ENCODE results near the gene RGS6. TPM values are rescaled to one million over a fixed set of nuclear protein-coding genes. Genes with fewer than 3 reads are reported as not detected.

RGS6 gene
- total RNA-seq, 1 donor: not detected

- Histone ChIP-seq H3K4me2 (ENCODE audit: insufficient read depth, low read length) (no peak overlapping the region), H3K79me2 (ENCODE audit: insufficient read depth, low read length) (no peaks in the 10 kb centered on the region), H3K4me3 (ENCODE audit: insufficient read depth, low read length) (no peak overlapping the region), H3K36me3 (ENCODE audit: insufficient read depth, low read length) (no peaks in the 10 kb centered on the region), H3K27me3 (ENCODE audit: insufficient read depth, low read length) (no peaks in the 10 kb centered on the region), H3K9me3 (ENCODE audit: low read depth, low read length) (no peaks in the 10 kb centered on the region), H3K4me1 (ENCODE audit: insufficient read depth, low read length) (no peaks in the 10 kb centered on the region), H4K20me1 (ENCODE audit: insufficient read depth, low read length) (no peaks in the 10 kb centered on the region), H3K27ac (ENCODE audit: low read depth, low read length) (no peak overlapping the region), H2AFZ (ENCODE audit: low read length) (no peak overlapping the region)
- TF ChIP-seq CTCF (IDR thresholded peaks at IDR 0.05; ENCODE audit: extremely low read depth, low read depth, low read length): no peak
- DNase-seq (ENCODE audit: insufficient read length, low spot score, missing footprints): no peak
Measured at GRCh38 chr14:72063761-72064282, 131.6 kb downstream of the RGS6 start.

- no peak for DNase-seq (ENCODE audit: insufficient read length, low spot score, missing footprints)
- H3K27ac ChIP-seq (ENCODE audit: low read depth, low read length): no peak overlapping the region
Measured at GRCh38 chr14:72064501-72064900, 132.3 kb downstream of the RGS6 start.

GRCh38 chr14:72070458-72070857 is 138.2 kb downstream of the RGS6 start:
- no peak overlapping the region for H2AFZ ChIP-seq (ENCODE audit: low read length)
- no peak for TF ChIP-seq CTCF (IDR thresholded peaks at IDR 0.05; ENCODE audit: extremely low read depth, low read depth, low read length)

More at GRCh38 chr14:72064501-72064900, 132.3 kb downstream of the RGS6 start:
- no peaks in the 10 kb centered on the region for H3K4me1 ChIP-seq (ENCODE audit: insufficient read depth, low read length)
- H3K36me3 ChIP-seq (ENCODE audit: insufficient read depth, low read length): no peaks in the 10 kb centered on the region
- H4K20me1 ChIP-seq (ENCODE audit: insufficient read depth, low read length): no peaks in the 10 kb centered on the region
- no peak overlapping the region for H2AFZ ChIP-seq (ENCODE audit: low read length)
- H3K79me2 ChIP-seq (ENCODE audit: insufficient read depth, low read length): no peaks in the 10 kb centered on the region
- no peak overlapping the region for H3K4me2 ChIP-seq (ENCODE audit: insufficient read depth, low read length)
- no peak overlapping the region for H3K4me3 ChIP-seq (ENCODE audit: insufficient read depth, low read length)
- no peaks in the 10 kb centered on the region for H3K9me3 ChIP-seq (ENCODE audit: low read depth, low read length)
- no peak for TF ChIP-seq CTCF (IDR thresholded peaks at IDR 0.05; ENCODE audit: extremely low read depth, low read depth, low read length)
- no peaks in the 10 kb centered on the region for H3K27me3 ChIP-seq (ENCODE audit: insufficient read depth, low read length)

GRCh38 chr14:72075649-72076334 is 143.6 kb downstream of the RGS6 start:
- no peak for TF ChIP-seq CTCF (IDR thresholded peaks at IDR 0.05; ENCODE audit: extremely low read depth, low read depth, low read length)
- no peaks in the 10 kb centered on the region for H3K27me3 ChIP-seq (ENCODE audit: insufficient read depth, low read length)
- DNase-seq (ENCODE audit: insufficient read length, low spot score, missing footprints): no peak
- no peaks in the 10 kb centered on the region for H3K9me3 ChIP-seq (ENCODE audit: low read depth, low read length)
- no peaks in the 10 kb centered on the region for H3K36me3 ChIP-seq (ENCODE audit: insufficient read depth, low read length)
- no peaks in the 10 kb centered on the region for H3K79me2 ChIP-seq (ENCODE audit: insufficient read depth, low read length)
- H2AFZ ChIP-seq (ENCODE audit: low read length): no peak overlapping the region
- H3K27ac ChIP-seq (ENCODE audit: low read depth, low read length): no peak overlapping the region
- no peaks in the 10 kb centered on the region for H3K4me1 ChIP-seq (ENCODE audit: insufficient read depth, low read length)
- H4K20me1 ChIP-seq (ENCODE audit: insufficient read depth, low read length): no peaks in the 10 kb centered on the region
- no peak overlapping the region for H3K4me2 ChIP-seq (ENCODE audit: insufficient read depth, low read length)
- H3K4me3 ChIP-seq (ENCODE audit: insufficient read depth, low read length): no peak overlapping the region

More at GRCh38 chr14:72070458-72070857, 138.2 kb downstream of the RGS6 start:
- Histone ChIP-seq H3K27ac (ENCODE audit: low read depth, low read length) (no peak overlapping the region), H3K79me2 (ENCODE audit: insufficient read depth, low read length) (no peaks in the 10 kb centered on the region), H3K36me3 (ENCODE audit: insufficient read depth, low read length) (no peaks in the 10 kb centered on the region), H3K4me2 (ENCODE audit: insufficient read depth, low read length) (no peak overlapping the region), H3K27me3 (ENCODE audit: insufficient read depth, low read length) (no peaks in the 10 kb centered on the region), H3K4me3 (ENCODE audit: insufficient read depth, low read length) (no peak overlapping the region), H3K4me1 (ENCODE audit: insufficient read depth, low read length) (no peaks in the 10 kb centered on the region), H4K20me1 (ENCODE audit: insufficient read depth, low read length) (no peaks in the 10 kb centered on the region), H3K9me3 (ENCODE audit: low read depth, low read length) (no peaks in the 10 kb centered on the region)
- no peak for DNase-seq (ENCODE audit: insufficient read length, low spot score, missing footprints)

Data from osteoblast (primary cell).